Transverse colon (tissue), 3 donors: ENCODE data around the gene HMCN2.

Source experiments
- POLR2A ChIP-seq: fragments of 450-650 bp; IDR thresholded peaks from one replicate; pipeline ENCODE4 v1.6.1; 2016; ENCODE audit warnings: antibody characterized with exemption, mild to moderate bottlenecking, moderate library complexity
- TF ChIP-seq, protein P1 (sequence below), 5 experiments: fragments of 200-600 bp in 3 of 5; fragments of 450-650 bp in 2 of 5; sonication (generic) in 3 of 5; IDR thresholded peaks; 1 replicate in 2 of 5; 2 replicates in 3 of 5; pipeline ENCODE4 v1.5.1; 2016 to 2017; ENCODE audit warnings: antibody characterized with exemption in 5 of 5, inconsistent platforms in 3 of 5, mild to moderate bottlenecking in 2 of 5, moderate library complexity in 1 of 5

DNA sequence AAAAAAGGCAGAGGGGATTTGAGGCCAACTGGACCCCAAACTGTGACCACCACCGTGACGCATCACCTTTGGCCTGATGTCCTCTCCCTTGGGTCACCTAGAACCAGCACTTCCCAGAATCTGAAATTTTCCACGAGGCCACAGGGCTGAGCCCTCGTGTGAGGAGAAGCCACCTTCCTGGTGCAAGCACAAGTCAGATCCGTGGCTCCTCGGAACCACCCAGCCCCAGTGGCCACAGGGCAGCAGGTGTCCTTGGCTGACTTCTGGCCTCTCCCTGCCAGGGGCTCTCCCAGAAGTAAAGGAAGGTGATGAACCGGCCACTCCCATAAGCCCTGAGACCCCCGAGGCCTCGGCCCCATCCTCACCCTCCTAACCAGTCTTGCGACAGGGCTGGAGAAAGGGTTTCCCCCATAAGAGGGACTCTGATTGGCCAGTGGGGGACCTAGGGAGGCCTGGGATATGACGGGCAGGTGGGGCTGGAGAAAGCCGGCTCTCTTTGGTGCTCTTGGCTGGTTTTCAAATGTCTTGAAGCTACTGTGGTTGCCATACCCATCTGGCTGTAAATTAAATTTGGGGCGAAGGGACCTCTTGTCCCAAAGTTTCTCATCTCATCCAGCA is 20.9 kb upstream of the HMCN2 start:
- TF ChIP-seq, protein P1, sequence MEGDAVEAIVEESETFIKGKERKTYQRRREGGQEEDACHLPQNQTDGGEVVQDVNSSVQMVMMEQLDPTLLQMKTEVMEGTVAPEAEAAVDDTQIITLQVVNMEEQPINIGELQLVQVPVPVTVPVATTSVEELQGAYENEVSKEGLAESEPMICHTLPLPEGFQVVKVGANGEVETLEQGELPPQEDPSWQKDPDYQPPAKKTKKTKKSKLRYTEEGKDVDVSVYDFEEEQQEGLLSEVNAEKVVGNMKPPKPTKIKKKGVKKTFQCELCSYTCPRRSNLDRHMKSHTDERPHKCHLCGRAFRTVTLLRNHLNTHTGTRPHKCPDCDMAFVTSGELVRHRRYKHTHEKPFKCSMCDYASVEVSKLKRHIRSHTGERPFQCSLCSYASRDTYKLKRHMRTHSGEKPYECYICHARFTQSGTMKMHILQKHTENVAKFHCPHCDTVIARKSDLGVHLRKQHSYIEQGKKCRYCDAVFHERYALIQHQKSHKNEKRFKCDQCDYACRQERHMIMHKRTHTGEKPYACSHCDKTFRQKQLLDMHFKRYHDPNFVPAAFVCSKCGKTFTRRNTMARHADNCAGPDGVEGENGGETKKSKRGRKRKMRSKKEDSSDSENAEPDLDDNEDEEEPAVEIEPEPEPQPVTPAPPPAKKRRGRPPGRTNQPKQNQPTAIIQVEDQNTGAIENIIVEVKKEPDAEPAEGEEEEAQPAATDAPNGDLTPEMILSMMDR (IDR thresholded peaks at IDR 0.05): no peak
- no peak for TF ChIP-seq POLR2A
